ENCODE data around the gene HSFX2.

DNA sequence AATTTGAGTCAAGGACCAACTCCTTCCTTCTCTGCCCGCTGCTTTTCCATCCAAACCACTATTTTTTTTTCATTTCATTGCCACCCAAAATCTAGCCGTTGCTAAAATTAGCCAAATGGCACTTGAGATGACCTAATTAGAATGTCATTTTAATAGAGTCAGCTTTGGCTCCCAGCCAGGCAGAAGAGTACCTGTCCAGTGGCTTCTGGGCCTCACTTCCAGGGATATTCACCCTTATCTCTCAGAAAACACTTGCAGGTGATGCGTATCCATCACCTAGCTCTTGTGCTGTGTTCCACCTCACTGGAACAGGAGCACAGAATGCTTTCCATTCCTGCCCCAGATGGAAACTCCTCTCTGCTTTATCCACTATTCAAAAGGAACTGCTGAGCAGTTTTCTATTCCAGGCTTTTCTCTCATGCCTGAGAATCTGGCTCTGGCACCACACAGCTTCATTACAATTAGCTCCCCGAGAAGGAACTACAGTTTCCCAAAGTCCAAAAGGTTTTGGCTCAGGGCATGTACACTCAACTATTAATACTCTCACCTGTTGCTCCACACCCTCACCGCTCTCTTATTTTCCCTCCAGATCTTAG lies 26.3 kb downstream of the HSFX2 start:
- TF ChIP-seq EZH2 (IDR thresholded peaks at IDR 0.05) (no peak), CTCF (IDR thresholded peaks at IDR 0.05) (no peak)

Measured in neural progenitor cell (in vitro differentiated cells).